Measurements from ENCODE around the gene AMY2B. TPM values are rescaled to one million over a fixed set of nuclear protein-coding genes. Genes with fewer than 3 reads are reported as not detected.
"Not testable (repeated sequence)": the region's sequence is repeated elsewhere in the genome, so short reads cannot be mapped to it uniquely, and the experiment has no call there.

The AMY2B gene
- total and polyA plus RNA-seq, 12 donors, result 5.9 to 101 (median 28.0) TPM

GRCh38 chr1:103583887-103584286, 12.5 kb downstream of the AMY2B start:
- H3K4me1 ChIP-seq, result no peaks in the 10 kb centered on the region
- H3K27ac ChIP-seq, result no peak overlapping the region
- ATAC-seq (no peak), DNase-seq (no peak)
- WGBS, 2 donors, result 79% methylated on average over 3 of the region's 3 CpGs
- no peak for TF ChIP-seq CTCF (IDR thresholded peaks at IDR 0.05)
- no peaks in the 10 kb centered on the region for H3K27me3 ChIP-seq
- H3K9me3 ChIP-seq, result peaks cover 0 to 7% (median 0%) of the 10 kb centered on the region in 11 donors
- intact Hi-C loops (cut with DNase I), result no loop called here
- peaks cover 0 to 15% (median 0%) of the 10 kb centered on the region in 9 donors for H3K36me3 ChIP-seq
- no peak overlapping the region for H3K4me3 ChIP-seq

GRCh38 chr1:103584537-103584936, 13.1 kb downstream of the AMY2B start:
- intact Hi-C loops (cut with DNase I), result no loop called here
- no peak overlapping the region for H3K27ac ChIP-seq
- peaks cover 0 to 12% (median 0%) of the 10 kb centered on the region in 9 donors for H3K36me3 ChIP-seq
- DNase-seq (no peak), ATAC-seq (no peak)
- WGBS, 2 donors, result 74 to 78% methylated on average over 2 of the region's 2 CpGs
- H3K4me3 ChIP-seq, result no peak overlapping the region
- H3K4me1 ChIP-seq, result no peaks in the 10 kb centered on the region
- H3K27me3 ChIP-seq, result no peaks in the 10 kb centered on the region
- TF ChIP-seq CTCF (IDR thresholded peaks at IDR 0.05), result no peak
- H3K9me3 ChIP-seq, result peaks cover 0 to 7% (median 0%) of the 10 kb centered on the region in 11 donors

- H3K36me3 ChIP-seq; H3K27me3 ChIP-seq; DNase-seq; H3K9me3 ChIP-seq; intact Hi-C loops (cut with DNase I); H3K27ac ChIP-seq; H3K4me3 ChIP-seq; H3K4me1 ChIP-seq: not testable (repeated sequence)
- ATAC-seq, result peak in 1 of 8 donors; percentile 55
- WGBS, 2 donors, result no CpG with 5 or more reads among the region's 3 CpGs
These were observed 31.4 kb downstream of the AMY2B start for GRCh38 chr1:103602740-103603139.

GRCh38 chr1:103616362-103616761, 45.0 kb downstream of the AMY2B start:
- H3K27me3 ChIP-seq, result no peaks in the 10 kb centered on the region
- 90 to 91% methylated on average over 2 of the region's 2 CpGs for WGBS, 2 donors
- no peak overlapping the region for H3K4me3 ChIP-seq
- ATAC-seq (no peak), DNase-seq (no peak)
- intact Hi-C loops (cut with DNase I), result no loop called here
- H3K36me3 ChIP-seq, result no peaks in the 10 kb centered on the region
- H3K27ac ChIP-seq, result no peak overlapping the region
- H3K4me1 ChIP-seq, result no peaks in the 10 kb centered on the region
- no peaks in the 10 kb centered on the region for H3K9me3 ChIP-seq
- no peak for TF ChIP-seq CTCF (IDR thresholded peaks at IDR 0.05)

- DNase-seq; H3K9me3 ChIP-seq; ATAC-seq; H3K36me3 ChIP-seq; intact Hi-C loops (cut with DNase I); H3K27ac ChIP-seq; H3K4me1 ChIP-seq; H3K4me3 ChIP-seq; H3K27me3 ChIP-seq: not testable (repeated sequence)
- WGBS, 2 donors, result 65 to 73% methylated on average over 3 of the region's 3 CpGs
These were observed 45.6 kb downstream of the AMY2B start, which contains the start of gene AMY2A for GRCh38 chr1:103616994-103617477. TSS of gene AMY2A (plus strand) at chr1:103617427. CDS start at chr1:103617441, 14 bp downstream.

GRCh38 chr1:103627436-103627835, 56.0 kb downstream of the AMY2B start:
- ATAC-seq; H3K27me3 ChIP-seq; H3K36me3 ChIP-seq; DNase-seq; H3K9me3 ChIP-seq; H3K4me3 ChIP-seq; H3K4me1 ChIP-seq; intact Hi-C loops (cut with DNase I); H3K27ac ChIP-seq: not testable (repeated sequence)
- WGBS, 2 donors, result 82 to 88% methylated on average over 3 of the region's 4 CpGs

Other genes starting within 250 kb of the AMY2B start
- 10 to 100 TPM; 13.1 to 27.2 (median 22.6) TPM for gene RNPC3, start 45.9 kb upstream of the AMY2B start, total RNA-seq
- gene RNPC3, start 45.9 kb upstream of the AMY2B start, polyA plus RNA-seq, result 1 to 10 TPM; 8.0 to 9.1 TPM
- gene AMY2A, start 45.8 kb downstream of the AMY2B start, total RNA-seq, result 1 to 10 TPM in 2 of 10 donors, under 1 TPM in 5, not detected in 3; 0.56 to 1.4 (median 0.81) TPM
- not detected for gene AMY2A, start 45.8 kb downstream of the AMY2B start, polyA plus RNA-seq
- not detected for gene AMY1A, start 84.2 kb downstream of the AMY2B start, total RNA-seq
- not detected for gene AMY1A, start 84.2 kb downstream of the AMY2B start, polyA plus RNA-seq
- not detected for gene AMY1B, start 124.6 kb downstream of the AMY2B start, total RNA-seq
- not detected for gene AMY1B, start 124.6 kb downstream of the AMY2B start, polyA plus RNA-seq
- not detected for gene AMY1C, start 178.3 kb downstream of the AMY2B start, total RNA-seq
- gene AMY1C, start 178.3 kb downstream of the AMY2B start, polyA plus RNA-seq, result not detected